Activated CD8-positive, alpha-beta memory T cell treated with anti-CD3 and anti-CD28 coated beads, Interleukin-2, amount 50 U/mL, for 1 hour (primary cell): ENCODE measurements around the gene CGAS.
"Not testable (repeated sequence)": the region's sequence is repeated elsewhere in the genome, so short reads cannot be mapped to it uniquely, and the experiment has no call there.

Source experiments
- DNase-seq: peaks from one replicate; pipeline ENCODE4 v3.0.0-alpha.2; 2020; ENCODE audit errors: extremely low read depth

Gene CGAS

DNA sequence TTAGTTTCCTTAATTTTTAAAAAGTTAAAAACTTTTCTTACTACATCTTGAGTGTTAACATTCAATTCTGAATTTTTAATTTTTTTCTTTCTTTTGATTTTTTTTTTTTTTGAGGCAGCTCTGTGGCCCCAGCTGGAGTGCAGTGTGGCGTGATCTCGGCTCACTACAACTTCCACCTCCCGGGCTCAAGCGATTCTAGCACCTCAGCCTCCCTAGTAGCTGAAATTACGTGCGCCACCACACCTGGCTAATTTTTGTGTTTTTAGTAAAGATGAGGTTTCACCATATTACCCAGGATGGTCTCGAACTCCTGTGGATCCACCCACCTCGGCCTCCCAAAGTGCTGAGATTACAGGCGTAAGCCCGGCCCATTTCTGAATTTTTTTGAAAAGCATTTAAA is 56.2 kb downstream of the CGAS start:
- DNase-seq: no peak

DNA sequence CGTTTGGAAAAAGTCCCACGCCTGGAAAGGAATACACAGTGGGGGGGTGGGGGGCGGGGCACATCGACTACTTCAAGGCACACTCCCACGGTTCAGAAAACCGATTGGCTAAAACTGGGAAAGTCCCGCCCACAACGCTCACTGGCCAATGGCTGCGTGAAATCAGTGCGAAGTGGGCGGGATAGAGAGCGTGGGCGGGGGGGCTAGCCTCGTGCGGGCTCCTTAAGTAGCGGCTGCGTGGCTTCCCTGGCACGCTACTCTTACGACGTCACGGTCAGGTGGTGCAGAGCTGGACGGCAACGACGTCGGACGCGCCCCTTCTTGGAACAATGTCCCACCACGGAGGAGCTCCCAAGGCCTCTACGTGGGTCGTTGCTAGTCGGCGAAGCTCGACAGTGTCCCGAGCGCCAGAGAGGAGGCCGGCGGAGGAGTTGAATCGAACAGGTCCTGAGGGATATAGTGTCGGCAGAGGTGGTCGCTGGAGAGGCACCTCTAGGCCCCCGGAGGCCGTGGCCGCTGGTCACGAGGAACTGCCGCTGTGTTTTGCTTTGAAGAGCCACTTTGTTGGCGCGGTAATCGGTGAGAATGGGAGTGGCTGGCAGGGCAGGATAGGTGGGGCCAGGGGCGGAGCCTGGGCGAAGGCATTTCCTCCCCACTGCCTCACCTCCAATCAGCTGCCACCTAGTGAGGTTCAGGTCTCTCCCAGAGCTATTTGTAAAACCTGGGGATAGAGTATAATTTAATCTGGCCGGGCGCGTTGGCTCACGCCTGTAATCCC is 57.3 kb downstream of the CGAS start, which contains the start of gene DDX43:
TSS of gene DDX43 (plus strand) at position 252 of the 778 bp plus-strand sequence. CDS start at position 330, 78 bp downstream.
- no peak for DNase-seq

DNA sequence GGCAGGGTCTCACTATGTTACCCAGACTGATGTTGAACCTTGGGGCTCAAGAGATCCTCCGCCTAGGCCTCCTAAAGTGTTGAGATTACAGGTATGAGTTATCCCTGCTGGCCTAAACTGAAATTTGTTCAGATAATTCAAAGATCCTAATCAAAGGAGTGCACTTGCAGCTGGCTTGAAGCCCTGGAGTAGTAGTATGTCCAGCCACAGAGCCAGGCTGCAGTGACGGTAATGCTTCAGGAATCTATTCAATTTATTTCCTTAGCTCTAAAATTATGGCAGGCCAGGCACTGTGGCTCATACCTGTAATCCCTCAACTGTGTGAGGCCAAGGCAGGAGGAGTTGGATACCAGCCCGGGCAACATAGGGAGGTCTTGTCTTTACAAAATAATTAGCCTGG is 58.8 kb downstream of the CGAS start:
- no peak for DNase-seq

DNA sequence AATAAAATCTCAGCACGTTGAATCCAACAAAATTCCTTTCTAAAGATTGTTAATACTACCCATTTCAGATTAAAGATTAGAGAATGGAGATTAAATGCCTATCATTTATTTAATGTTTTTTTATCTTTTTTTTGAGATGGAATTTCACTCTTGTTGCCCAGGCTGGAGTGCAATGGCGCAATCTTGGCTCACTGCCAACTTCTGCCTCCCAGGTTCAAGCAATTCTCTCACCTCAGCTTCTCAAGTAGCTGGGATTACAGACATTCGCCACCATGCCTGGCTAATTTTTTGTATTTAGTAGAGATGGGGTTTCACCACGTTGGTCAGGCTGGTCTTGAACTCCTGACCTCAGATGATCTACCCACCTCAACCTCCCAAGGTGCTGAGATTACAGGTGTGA is 59.9 kb downstream of the CGAS start:
- DNase-seq: not testable (repeated sequence)

DNA sequence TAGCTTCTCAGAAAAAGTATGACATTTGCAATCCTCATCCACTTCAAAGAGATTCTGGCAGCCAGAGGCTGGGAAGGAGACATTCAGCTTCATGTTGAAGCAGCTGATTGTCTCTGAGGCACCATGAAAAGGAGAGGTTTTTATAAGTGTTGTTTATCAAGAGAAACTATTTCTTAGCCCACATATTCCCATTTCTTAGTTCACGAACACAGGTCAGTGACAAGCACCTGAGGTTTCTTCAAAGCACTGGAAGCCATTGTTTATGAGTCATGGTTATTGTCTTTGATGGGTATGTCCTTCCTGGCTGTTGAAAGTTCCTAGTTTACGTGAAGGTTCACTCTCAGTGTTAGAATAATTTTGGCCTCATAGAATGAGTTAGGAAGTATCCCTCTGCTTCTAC is 60.4 kb downstream of the CGAS start:
- no peak for DNase-seq

DNA sequence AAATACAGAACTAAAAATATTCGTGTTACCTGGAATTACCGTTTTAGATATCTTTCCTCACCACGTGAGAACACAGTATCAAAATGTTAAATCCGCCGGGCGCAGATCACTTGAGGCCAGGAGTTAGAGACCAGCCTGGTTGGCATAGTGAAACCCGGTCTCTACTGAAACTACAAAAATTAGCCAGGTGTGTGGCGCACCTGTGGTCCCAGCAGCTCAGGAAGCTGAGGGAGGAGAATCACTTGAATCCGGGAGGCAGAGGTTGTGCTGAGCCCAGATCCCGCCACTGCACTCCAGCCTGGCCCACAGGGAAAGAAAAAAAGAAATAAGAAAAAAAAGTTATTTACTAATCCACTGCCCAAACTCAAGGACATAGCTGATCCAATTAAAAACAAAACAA is 62.2 kb downstream of the CGAS start:
- DNase-seq: no peak

DNA sequence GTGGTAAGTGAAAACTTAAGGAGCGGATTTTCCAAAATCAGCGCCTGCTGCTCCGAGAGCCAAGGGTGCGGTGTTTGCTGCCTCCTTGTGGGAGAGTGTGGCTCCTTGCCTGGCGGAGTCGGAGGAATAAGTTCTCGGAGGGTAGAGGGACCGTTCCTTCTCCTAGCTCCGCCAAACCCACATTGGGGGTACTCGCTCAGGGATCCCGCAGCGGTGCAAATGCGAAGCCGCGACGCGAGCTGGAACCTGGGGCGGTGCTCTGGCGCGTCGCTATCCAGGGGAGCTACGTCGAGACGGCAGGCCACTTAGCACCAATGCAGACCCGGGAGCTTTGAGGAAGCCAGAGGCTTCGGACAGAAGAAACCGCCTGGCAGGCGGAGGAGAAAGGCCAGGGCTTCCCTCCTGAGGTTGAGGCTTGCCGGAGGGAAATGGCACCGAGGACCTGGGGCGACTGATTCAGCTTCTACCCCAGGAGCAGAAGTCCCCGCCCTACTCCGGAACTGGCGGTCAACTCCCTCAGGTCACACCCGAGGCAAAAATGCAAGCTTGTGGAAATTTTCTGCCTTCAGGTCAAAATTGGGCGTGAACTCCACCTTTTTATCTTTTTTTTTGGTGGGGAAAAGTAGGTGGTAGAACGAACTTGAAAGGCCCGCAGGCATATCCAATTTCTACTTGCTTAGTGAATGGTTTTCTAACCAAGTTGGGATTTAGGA is 63.1 kb downstream of the CGAS start:
- DNase-seq: peak; percentile 5

DNA sequence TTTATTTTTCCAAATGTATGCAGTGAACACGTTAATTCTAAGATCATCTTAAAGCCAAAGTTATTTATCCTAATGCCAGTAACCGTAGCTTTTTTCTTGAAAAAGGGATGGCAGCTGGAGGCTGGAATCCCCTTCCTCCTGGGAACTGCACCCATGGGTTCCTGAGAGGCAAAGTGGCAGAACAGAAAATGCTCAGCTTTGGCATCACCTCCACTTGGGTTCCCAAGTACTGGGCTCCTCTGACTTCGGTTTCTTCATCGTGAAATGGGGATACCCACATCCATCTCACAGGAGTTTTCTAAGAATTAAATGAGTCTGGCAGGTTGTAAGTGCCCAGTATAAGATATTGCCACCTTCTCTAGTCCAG is 63.7 kb downstream of the CGAS start:
- DNase-seq: no peak

DNA sequence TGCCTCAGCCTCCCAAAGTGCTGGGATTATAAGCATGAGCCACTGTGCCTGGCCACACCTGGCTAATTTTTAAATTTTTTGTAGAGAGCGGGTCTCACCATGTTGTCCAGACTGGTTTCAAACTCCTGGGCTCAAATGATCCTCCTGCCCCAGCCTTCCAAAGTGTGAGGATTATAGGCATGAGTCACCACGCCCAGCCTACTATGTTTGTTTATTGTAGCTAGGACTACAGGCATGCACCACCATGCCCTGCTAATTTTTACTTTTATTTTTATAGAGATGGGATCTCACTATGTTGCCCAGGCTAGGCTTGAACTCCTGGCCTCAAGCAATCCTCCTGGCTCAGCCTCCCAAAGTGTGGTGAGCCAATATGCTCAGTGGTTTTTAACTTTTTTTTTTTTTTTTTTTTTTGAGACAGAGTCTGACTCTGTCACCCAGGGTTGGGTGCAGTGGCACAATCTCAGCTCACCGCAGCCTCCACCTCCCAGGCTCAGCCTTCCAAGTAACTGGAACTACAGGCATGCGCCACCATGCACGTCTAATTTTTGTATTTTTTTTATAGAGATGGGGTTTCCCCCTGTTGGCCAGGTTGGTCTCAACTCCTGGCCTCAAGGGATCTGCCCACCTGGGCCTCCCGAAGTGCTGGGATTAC is 69.5 kb downstream of the CGAS start:
- no peak for DNase-seq

DNA sequence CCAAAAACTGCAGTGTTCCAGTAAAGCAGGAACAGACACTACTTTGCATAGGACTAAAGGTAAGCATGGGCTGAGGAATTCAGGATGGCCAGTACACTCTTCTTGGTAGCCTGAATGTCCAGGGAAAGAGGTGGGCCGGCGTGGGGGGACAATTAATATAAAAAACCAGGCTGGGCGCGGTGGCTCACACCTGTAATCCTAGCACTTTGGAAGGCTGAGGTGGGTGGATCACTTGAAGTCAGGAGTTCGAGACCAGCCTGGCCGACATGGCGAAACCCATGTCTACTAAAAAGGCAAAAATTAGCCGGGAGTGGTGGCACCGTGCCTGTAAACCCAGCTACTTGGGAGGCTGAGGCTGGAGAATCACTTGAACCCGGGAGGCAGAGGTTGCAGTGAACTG is 70.6 kb downstream of the CGAS start:
- DNase-seq: not testable (repeated sequence)

DNA sequence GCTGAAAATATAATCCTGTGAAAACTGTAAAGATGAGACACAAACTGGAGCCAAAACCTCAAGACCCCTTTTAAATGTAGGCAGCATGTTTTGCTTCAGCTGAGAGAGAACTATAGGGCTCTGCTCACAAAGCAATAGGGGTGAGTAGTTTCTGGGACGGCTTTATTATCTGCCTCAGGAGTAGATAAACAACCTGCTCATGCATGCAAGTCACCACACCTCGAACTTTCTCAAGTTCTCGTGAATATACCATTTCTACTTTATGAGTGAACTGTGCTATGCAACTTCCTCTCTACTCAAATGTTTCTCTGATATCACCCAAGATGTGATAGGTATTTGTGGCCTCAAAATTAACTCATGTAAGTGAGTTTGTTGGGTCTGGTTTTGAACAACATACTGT is 74.9 kb downstream of the CGAS start:
- DNase-seq: no peak

DNA sequence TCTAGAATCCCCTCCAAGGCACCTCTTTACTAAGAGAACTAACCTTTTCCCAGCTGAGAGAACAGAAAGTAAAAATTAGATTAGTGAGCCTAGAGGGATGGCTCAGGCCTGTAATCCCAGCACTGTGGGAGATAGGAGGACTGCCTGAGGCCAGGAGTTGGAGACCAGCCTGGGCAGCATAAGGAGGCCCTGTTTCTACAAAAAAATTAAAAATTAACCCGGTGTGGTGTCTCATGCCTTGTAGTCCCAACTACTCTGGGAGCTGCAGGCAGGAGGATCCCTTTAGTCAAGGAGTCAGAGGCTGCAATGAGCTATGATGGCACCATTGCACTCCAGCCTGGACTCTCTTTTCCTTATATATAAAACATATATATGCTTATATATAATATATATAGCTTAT is 76.9 kb downstream of the CGAS start:
- no peak for DNase-seq
